K562 (cell line): Measurements from ENCODE around the gene EMC6. TPM values are rescaled to one million over a fixed set of nuclear protein-coding genes. Genes with fewer than 3 reads are reported as not detected.

Experiments
- ATAC-seq: fragments of 200-7000 bp; cut with Tn5 transposase; 3 replicates; pipeline ENCODE4 v1.9.1; 2020; ENCODE audit warnings: moderate library complexity
- BruUV-seq: library from RNA; stranded (reverse); fragments of 400-500 nt; replicated peaks from 2 replicates; lab custom pipeline; 2021; lab: Mats Ljungman, UMichigan
- CTCF ChIA-PET: fragments of 300-600 bp; formaldehyde crosslinking; extraction: SDS; loops from one replicate; lab custom pipeline; 2021; ENCODE audit warnings: low intra/inter-chr PET ratio; lab: Yijun Ruan, JAX
- POLR2A ChIA-PET: fragments of 300-600, 350-650 bp; sonication (Branson Sonifier 250); formaldehyde crosslinking; extraction: SDS; loops from one replicate; lab custom pipeline; 2021; ENCODE audit warnings: antibody characterized with exemption, inconsistent platforms; lab: Yijun Ruan, JAX
- DNase-seq, 4 experiments: peaks; one replicate each; pipeline versions ENCODE4 v3.0.0 to v3.0.0-alpha.2; 2011 to 2018; ENCODE audit warnings: low spot score in 3 of 4, mixed read lengths in 3 of 4; ENCODE audit errors: extremely low read depth in 1 of 4
- FAIRE-seq: peaks from 2 replicates; lab custom pipeline; 2011; peaks lifted over from hg19 to GRCh38; lab: Jason Lieb, UNC
- H2AFZ ChIP-seq: 2 replicates; pipeline ENCODE4 v1.6.0; 2011; ENCODE audit warnings: low read depth, low read length, control low read depth, inconsistent platforms
- H3K27ac ChIP-seq: fragments of 200-600 bp; 3 replicates; pipeline ENCODE4 v1.8.0; 2011; ENCODE audit warnings: low read depth, mild to moderate bottlenecking, control low read depth, inconsistent platforms, low read length, moderate library complexity, mixed read lengths; ENCODE audit errors: extremely low read depth
- H3K27me3 ChIP-seq, 2 experiments: fragments of 300-600 bp in 1 of 2; 2 replicates in 1 of 2; 3 replicates in 1 of 2; pipeline versions ENCODE4 v1.6.0 to v1.8.0; 2011; ENCODE audit warnings: inconsistent platforms in 2 of 2, low read length in 2 of 2, mild to moderate bottlenecking in 1 of 2, mixed read lengths in 1 of 2, moderate library complexity in 1 of 2; ENCODE audit not compliant: control insufficient read depth in 2 of 2, insufficient read depth in 2 of 2
- H3K36me3 ChIP-seq: fragments of 300-600 bp; 3 replicates; pipeline ENCODE4 v1.8.0; 2011; ENCODE audit warnings: mild to moderate bottlenecking, low read length, inconsistent platforms; ENCODE audit not compliant: control insufficient read depth, insufficient read depth
- H3K4me1 ChIP-seq, 2 experiments: fragments of 200-600 bp in 1 of 2; replicated peaks in 1 of 2; 2 replicates in 1 of 2; 3 replicates in 1 of 2; pipeline versions ENCODE4 v1.5.1 to v1.8.0; 2011; ENCODE audit warnings: inconsistent platforms in 2 of 2, low read length in 2 of 2, mild to moderate bottlenecking in 1 of 2, mixed read lengths in 1 of 2, moderate library complexity in 1 of 2; ENCODE audit not compliant: control insufficient read depth in 2 of 2, insufficient read depth in 2 of 2
- H3K4me2 ChIP-seq: 2 replicates; pipeline ENCODE4 v1.6.1; 2011; ENCODE audit warnings: low read length, control low read depth, inconsistent platforms, mixed read lengths; ENCODE audit not compliant: insufficient read depth
- H3K4me3 ChIP-seq: fragments of 200-600 bp; sonication (generic), shearing (Covaris generic); 2 replicates; pipeline ENCODE4 v1.5.1; 2016; ENCODE audit warnings: control low read depth, inconsistent platforms
- H3K79me2 ChIP-seq: fragments of 200-600 bp; 3 replicates; pipeline ENCODE4 v1.8.0; 2011; ENCODE audit warnings: low read length, inconsistent platforms; ENCODE audit not compliant: control insufficient read depth, insufficient read depth
- H3K9ac ChIP-seq, 2 experiments: 2 replicates each; pipeline versions ENCODE4 v1.6.0 to v1.6.1; 2011; ENCODE audit warnings: low read depth in 2 of 2, low read length in 2 of 2, control low read depth in 1 of 2, inconsistent platforms in 1 of 2, mild to moderate bottlenecking in 1 of 2, mixed read lengths in 1 of 2; ENCODE audit not compliant: insufficient read depth in 1 of 2
- H3K9me1 ChIP-seq: one replicate; pipeline ENCODE4 v1.6.0; 2011; ENCODE audit warnings: inconsistent platforms, mild to moderate bottlenecking, low read length, moderate library complexity; ENCODE audit not compliant: control insufficient read depth, insufficient read depth
- H3K9me3 ChIP-seq: replicated peaks from 2 replicates; pipeline ENCODE4 v1.5.1; 2011; ENCODE audit warnings: low read depth, low read length, inconsistent platforms; ENCODE audit not compliant: control insufficient read depth, insufficient read depth
- H4K20me1 ChIP-seq: replicated peaks from 2 replicates; pipeline ENCODE4 v1.6.1; 2011; ENCODE audit warnings: low read length, inconsistent platforms, mixed read lengths; ENCODE audit not compliant: control insufficient read depth, insufficient read depth
- CHD1 ChIP-seq: fragments of 200-600 bp; sonication (generic); IDR thresholded peaks from one replicate; pipeline ENCODE4 v1.6.1; 2012; ENCODE audit warnings: mild to moderate bottlenecking, moderate library complexity, low read length, inconsistent platforms
- CUX1 ChIP-seq: fragments of 200-800 bp; sonication (Bioruptor generic); IDR thresholded peaks from 2 replicates; pipeline ENCODE4 v1.6.1; 2016; ENCODE audit warnings: missing genetic modification characterization, missing compliant biosample characterization
- HOMEZ ChIP-seq: fragments of 250-450 bp; sonication (Bioruptor Pico); IDR thresholded peaks from 2 replicates; pipeline ENCODE4 v1.4.0; 2020; ENCODE audit warnings: mild to moderate bottlenecking, moderate library complexity
- MEF2A ChIP-seq: IDR thresholded peaks from 2 replicates; pipeline ENCODE4 v1.6.1; 2011; ENCODE audit warnings: low read depth, mild to moderate bottlenecking, low read length, moderate library complexity; ENCODE audit not compliant: control insufficient read depth
- MTA1 ChIP-seq: fragments of 450-650 bp; IDR thresholded peaks from 2 replicates; pipeline ENCODE4 v1.6.1; 2017; ENCODE audit warnings: borderline replicate concordance
- NFE2L1 ChIP-seq: fragments of 450-650 bp; IDR thresholded peaks from 2 replicates; pipeline ENCODE4 v1.6.1; 2016; ENCODE audit warnings: missing genetic modification characterization, low read depth, mild to moderate bottlenecking, missing compliant biosample characterization, moderate library complexity, borderline replicate concordance
- ZC3H4 ChIP-seq: sonication (generic); formaldehyde crosslinking; IDR thresholded peaks from 2 replicates; pipeline ENCODE4 v1.9.0; 2021; ENCODE audit warnings: missing genetic modification reagents, borderline replicate concordance
- ZNF785 ChIP-seq: fragments of 250-450 bp; sonication (Bioruptor Pico); IDR thresholded peaks from 2 replicates; pipeline ENCODE4 v1.4.0; 2020; ENCODE audit warnings: mild to moderate bottlenecking
- WGBS: fragments of 100-300 bp; shearing (Covaris generic); methylation state at CpG from one replicate; pipeline ENCODE4 v1.1.6; 2016; ENCODE audit warnings: low coverage, mixed read lengths; ENCODE audit not compliant: insufficient coverage; ENCODE audit errors: missing lambda C conversion rate; 5-methylcytosine and 5-hydroxymethylcytosine counted together
- in situ Hi-C: fragments of 300-500 bp; cut with MboI; formaldehyde crosslinking; loops from 4 replicates; pipeline ENCODE4 v1.15.0; 2018; ENCODE audit warnings: inconsistent platforms, mixed read lengths
- intact Hi-C: fragments of 100-400 bp; cut with micrococcal nuclease; formaldehyde crosslinking; loops from 2 replicates; pipeline ENCODE4 v1.14.2; 2022
- polyA plus RNA-seq, 8 experiments: library from polyadenylated mRNA; depleted of rRNA in 4 of 8; stranded (reverse) in 5 of 8; unstranded in 3 of 8; fragments of >200 nt; fragmentation: Nextera tagmentation in 2 of 8; fragmentation: Illumina TruSeq in 1 of 8; extraction: Ambion mirVana in 2 of 8; extraction: Trizol in 1 of 8; gene quantifications; 2 replicates each; pipeline versions ENCODE4 v1.2.1 to v1.2.3, GENCODE V29; 2011 to 2014; ENCODE audit warnings: inconsistent platforms in 1 of 8, missing spikeins in 1 of 8
- total RNA-seq, 7 experiments: library from RNA; depleted of rRNA in 6 of 7; stranded (reverse); fragments of >200 nt in 6 of 7; fragmentation: Illumina TruSeq in 2 of 7; extraction: Trizol in 2 of 7; gene quantifications; 2 replicates each; pipeline versions ENCODE4 v1.2.1 to v1.2.3, GENCODE V29; 2011 to 2021; ENCODE audit warnings: low replicate concordance in 1 of 7

Gene EMC6
- total and polyA plus RNA-seq, 9 of the 15 experiments (the other 6 are each of a cell fraction or from before 2014, with no cell fraction given), result 2.9 to 136 (median 24.9) TPM

- no peaks in the 10 kb centered on the region for H3K36me3 ChIP-seq
- in situ Hi-C loops, result no loop called here
- CTCF ChIA-PET, result no interaction called here
- H2AFZ ChIP-seq, result no peak overlapping the region
- H3K9me1 ChIP-seq, result no peaks in the 10 kb centered on the region
- TF ChIP-seq CUX1 (CRISPR knock-in tag) (no peak), ZNF785 (CRISPR knock-in tag) (no peak), ZC3H4 (no peak), NFE2L1 (tag) (no peak), CHD1 (no peak), MTA1 (no peak), HOMEZ (CRISPR knock-in tag) (no peak), MEF2A (no peak)
- TF ChIP-seq, all 486 proteins: peak for 0
- Histone ChIP-seq H3K27me3 (no peaks in the 10 kb centered on the region), H3K4me3 (no peak overlapping the region), H3K9ac (no peak overlapping the region), H3K4me1 (peaks cover 0 to 30% of the 10 kb centered on the region in 2 experiments; a peak in 2 of 5 replicates), H3K9me3 (no peaks in the 10 kb centered on the region), H4K20me1 (no peaks in the 10 kb centered on the region), H3K79me2 (no peaks in the 10 kb centered on the region), H3K4me2 (no peak overlapping the region), H3K27ac (no peak overlapping the region)
- intact Hi-C loops, result no loop called here
- no peak for FAIRE-seq
- no peak for DNase-seq
- 95% methylated on average over 6 of the region's 16 CpGs for WGBS
- ATAC-seq, result no peak
- POLR2A ChIA-PET, result interaction anchor here (0.6 kb wide), 1 partner anchor 16 kb away, joined by 3 read pairs; no protein-coding TSS in a partner anchor
- BruUV-seq, result no TSS peak
Measured at GRCh38 chr17:3656353-3656752, 12.3 kb upstream of the EMC6 start.
